ENCODE measurements around the gene HDLBP.

The HDLBP gene

DNA sequence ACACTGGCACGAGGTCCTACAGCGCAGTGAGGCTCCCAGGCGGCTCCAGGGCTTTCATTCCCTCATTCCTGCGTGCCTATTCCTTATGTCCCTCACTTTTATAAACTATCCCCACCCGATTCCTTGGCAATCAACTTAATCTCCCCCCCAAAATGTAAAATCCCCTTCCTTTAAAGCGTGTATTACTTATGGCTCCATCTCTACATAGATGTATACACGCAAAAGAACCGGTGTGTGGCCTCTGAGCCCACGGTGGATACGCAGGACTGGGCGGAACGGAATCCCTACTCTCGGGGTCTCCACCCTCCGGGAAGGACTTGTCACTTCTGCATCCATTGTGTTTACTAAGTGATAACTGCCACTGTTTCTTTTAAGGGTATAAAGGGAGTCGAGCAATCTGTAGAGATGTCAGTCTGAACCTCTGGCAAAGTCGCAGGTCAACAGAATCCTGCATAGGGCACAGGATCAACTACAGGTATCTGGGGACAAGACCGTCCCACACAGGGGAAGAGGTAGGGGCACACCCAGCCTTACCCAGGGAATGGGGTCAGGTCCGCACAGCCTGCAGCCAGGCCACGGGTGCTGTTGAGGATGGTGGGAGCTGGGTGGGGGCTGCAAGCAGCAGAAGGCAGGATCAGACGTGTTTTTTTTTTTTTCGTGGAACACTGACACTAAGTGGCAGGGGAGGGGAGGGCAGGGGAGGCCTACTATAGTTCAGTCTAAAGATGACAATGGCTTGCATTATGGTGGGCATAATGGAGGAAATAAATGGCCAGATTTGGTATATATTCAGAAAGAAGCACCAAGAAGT is 42.1 kb downstream of the HDLBP start:
- no peak for DNase-seq (ENCODE audit: low spot score)

DNA sequence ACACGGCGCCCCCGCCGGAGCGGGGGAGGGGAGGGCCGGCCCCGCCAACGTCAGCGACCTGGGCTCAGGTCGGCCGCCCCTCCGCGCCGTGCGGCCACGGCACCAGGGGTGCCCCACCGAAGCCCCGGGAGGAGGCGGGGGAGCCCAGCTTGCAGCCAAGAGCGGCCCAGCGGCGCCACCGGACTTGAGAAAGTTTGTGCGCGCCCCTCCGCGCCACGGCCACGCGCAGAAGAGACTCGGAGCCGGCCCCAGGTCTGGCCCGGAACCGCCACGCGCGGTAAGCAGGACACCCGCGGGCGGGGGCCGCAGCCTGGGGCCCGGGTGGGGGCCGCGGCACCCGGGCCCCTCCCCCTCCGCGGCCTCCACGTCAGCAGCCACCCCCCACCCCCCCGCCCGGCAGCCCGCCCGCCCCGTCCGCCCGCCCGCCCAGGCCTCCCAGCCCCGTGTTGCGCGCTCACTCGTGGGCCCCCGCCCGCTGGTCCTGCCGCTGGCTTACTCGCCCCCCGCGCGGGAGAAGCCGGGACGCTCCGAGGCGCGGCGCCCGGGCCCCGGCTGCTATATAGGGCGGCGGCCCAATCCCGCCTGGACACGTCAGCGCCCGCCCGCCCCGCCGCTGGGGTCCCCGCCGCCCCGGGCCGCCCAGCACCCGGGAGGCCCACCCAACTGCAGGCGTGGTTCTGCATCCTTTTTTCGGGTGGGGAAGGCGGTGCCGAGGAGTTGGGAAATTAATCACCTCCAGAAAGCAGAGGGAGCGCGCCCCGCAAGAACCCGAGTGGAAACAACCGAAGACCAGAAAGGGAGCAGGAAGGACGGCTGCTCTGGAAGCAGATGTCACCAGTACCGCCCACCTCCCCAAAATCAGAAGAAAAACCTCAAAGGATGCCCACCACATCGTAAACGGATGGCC is 42.9 kb downstream of the HDLBP start:
- peak; percentile 90 for DNase-seq (ENCODE audit: low spot score)

DNA sequence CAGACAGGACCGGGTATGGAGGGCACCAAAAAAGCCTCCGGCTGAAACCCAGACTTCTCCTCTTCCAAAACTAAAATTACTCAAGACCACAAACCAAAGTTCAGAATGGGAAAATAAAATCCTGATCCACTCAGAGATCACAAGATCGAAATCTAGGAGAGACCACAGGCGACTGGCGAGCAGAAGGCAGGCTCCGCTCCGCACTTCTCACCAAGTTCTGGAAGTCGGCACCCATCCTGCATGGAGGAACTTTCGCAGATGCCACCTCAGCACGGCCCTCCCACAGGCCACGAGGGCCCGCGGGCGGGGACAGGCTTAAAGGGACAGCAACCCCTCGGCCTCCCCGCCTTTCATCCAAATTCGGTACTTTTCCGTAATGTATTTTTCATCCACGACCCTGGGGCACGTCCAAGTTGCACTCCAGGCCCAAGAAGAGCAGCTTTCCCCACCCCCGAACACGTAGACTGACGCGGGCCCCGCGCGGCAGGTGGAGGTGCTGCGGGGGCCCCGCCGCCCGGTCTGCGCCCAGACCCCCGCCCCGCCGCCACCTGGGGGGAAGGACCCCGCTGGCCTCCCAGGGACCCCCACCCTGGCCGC is 43.7 kb downstream of the HDLBP start:
- DNase-seq (ENCODE audit: low spot score): peak; percentile 87

DNA sequence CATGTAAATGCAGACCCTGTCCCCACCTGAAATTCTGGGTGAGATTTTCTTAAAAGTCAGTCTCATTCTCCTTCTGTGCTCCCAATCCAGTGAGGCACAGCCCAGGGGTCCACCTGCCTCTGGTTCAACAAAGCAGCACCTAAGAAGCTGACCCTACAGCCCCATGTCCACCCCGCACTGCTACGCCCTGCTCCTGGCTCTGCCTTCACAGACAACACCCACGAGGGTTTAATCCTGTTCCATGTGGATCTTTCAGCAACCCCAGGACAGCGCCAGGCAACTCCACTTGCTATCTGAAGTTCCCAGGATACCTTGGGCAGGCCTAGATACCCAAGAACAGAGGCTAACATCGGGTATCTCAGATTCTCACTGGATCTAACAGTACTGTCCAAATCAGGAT is 44.9 kb downstream of the HDLBP start:
- DNase-seq (ENCODE audit: low spot score): no peak

DNA sequence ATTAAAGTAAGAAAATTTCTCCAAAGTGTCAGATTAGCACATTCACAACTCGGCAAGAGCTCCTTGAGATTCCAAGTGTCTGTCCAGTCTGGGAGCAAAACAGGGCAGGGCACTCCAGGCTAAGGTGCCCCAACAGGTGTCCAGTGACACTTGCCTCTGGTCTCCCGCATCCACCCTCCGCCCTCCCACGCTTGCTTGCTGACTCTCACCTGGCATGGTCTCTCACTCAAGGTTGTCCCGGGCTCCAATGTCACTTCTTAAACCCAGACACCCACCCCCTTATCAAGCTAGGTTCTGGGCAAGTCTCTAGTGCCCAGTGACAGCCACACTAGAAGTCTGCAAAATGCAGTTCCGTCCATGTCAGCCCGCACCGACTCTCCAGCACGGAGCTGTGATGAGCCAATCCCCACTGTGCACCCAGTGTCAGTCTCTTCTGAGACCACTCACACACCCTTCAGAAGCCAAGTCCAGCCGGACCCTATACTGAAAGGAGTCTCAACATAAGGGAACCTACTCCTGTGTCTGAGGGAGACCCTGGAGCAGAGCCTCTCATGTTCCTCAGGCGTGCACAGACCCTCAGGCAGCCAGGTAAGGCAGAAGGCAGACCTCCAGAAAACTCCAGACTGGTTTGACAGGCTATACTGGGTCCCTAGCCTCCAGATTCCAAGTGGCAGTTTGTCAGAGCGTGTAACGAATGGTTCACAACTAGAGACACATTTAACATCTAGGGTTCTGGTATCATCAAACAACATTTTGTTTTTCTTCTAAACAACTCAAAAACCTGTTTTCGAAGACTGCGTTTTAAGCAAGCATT is 45.6 kb downstream of the HDLBP start:
- no peak for DNase-seq (ENCODE audit: low spot score)

DNA sequence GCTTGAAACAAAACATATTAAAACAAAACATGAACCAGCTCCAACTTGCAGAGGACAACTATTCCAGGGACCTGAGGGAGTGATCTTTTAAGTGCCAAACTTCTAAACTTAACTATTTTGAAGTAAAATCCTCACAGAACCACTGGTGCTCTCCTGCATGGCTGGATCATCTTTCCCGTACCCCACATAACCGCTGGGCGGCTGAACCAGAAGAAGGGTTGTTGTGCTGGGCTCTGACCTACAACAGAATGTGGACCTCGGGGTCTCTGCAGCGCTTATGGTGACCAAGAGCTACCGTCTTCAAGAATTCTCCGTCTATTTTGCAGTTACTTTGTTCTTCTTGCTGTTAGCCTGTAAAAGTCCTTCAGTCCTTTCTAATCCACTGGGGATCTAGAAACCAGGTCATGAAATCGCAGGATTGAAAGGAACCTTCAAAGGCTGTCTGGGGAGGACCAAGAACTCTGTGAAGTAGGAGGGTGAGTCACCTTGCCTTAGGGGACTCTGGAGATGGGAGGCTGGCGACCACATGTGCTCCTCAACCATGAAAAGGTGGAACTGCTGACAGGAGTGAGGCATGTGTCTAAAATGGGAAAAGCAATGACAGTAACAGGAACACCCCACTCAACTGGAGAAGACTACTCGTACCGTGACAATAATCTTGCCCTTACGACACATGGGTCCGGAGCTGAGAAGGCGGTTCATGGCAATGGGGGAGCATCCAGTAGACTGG is 46.6 kb downstream of the HDLBP start:
- no peak for DNase-seq (ENCODE audit: low spot score)

DNA sequence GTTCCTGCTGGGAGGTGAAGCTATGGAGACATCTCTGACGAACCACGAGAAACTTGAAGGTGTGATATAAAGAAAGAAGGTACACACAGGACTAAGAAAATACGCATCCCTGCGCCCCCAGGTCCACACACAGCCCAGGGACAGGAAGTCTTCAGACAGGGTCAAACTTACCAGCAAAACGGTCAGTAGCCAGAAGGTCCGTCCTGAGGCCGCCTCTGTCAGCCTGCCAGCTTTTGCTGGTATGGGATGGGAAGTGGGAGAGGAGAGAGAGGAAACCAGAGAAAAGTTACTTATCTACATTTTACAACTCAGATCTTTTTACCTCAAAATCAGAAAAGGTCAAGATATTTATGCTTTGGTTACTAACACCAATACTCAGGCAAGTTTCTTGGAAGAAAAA is 47.2 kb downstream of the HDLBP start:
- DNase-seq (ENCODE audit: low spot score): no peak

DNA sequence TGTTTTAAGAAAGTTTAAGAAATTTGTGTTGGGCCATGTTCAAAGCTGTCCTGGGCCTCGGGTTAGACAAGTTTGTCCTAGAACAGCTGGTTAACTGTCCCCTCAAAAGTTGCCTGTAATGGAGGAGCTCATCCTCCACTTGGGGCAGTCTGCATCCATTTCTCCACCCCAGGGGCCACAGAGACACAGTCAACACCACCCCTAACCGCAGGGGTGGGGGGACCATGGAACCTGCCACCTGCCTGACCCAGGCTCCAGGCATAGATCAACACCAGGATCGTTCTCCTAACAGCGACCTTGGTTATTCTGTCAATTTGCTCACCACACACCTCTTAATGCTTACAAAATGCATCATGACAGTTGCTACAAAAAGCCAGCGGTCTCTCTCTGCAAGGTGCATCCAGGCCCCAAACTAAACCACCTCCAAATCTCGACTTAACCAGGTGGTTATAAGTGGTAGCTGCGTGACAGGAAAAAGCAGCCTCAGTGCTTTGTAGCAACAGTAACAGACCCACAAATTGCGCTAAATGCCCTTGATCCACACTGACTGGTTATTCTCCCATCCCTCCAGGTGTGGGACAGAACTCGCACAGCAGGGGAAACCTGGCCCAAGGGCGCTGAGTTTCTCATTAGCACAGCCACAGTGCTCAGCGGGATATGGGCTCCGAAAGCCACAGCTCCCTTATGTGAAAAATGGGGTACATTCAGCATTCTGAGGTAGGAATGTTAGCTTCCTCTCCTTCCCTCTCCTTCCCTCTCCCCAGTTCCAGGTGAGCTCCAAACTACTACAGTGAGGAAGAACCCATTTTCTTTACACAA is 48.0 kb downstream of the HDLBP start:
- DNase-seq (ENCODE audit: low spot score): no peak

DNA sequence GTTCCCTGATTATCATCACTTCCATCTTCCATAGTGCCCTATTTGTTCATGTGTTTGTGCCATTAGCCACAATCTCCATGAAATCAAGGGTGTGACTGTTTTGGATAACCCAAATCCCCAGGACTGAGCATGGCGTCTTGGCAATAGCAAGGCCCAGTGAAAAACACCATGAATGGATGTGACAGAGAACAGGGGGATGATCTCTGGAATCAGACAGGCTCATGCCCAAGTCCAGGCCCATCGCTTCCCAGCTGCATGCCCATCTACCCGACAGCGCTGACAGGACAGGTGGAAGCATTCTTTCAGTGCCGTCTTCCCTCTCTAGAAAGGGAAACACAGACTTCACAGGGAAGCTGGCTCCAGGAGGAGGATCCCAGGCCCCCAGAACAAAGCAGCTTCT is 50.0 kb downstream of the HDLBP start:
- no peak for DNase-seq (ENCODE audit: low spot score)

DNA sequence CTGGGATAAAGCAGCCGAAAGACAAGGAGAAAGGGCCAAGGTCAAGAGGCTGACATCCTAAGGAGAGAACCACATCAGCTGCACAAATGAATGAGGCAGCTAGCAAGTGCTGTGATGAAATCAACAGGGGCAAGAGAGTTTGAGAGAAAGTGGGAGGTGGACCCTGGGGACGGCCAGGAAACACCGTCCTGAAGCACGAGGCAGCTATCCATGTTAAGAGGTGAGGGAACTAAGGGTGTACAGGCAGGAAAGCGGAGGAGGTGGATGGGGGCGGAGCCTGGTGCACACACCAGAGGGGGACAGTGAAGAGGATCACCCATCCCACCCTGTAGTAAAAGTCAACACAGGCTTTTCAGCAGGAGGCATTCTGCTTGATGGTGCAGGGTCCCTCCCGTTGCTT is 52.4 kb downstream of the HDLBP start:
- no peak for DNase-seq (ENCODE audit: low spot score)

DNA sequence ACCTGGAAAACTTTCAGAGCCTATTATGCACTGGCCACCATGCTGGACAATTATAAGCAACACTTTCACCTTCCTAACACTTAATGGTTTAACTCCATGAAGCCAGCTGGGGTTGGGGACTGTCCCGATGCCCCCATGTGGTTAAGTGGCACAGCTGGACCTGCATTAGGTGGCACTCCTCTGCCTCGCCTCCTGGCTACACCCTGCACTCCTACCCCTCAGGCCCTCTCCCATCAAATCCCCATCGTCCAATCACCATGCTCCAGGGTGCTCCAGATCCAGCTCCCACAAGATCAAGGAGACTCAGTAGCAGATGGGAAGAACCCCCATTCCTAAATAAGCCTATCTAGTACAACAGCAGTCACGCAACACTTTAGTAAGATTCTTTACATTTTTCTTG is 53.8 kb downstream of the HDLBP start:
- DNase-seq (ENCODE audit: low spot score): no peak

DNA sequence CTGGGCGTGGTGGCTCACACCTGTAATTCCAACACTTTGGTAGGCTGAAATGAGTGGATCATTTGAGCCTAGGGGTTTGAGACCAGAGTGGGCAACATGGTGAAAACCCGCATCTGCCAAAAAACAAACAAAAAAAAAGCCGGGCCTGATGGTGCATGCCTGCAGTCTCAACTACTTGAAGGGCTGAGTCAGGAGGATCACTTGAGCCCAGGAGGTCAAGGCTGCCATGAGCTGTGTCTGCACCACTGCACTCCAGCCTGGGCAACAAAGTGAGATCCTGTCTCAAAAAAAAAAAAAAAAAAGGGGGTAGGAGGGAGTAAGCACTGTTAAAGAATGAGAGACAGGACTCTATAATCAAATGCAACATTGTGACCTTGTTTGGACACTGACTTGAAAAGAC is 54.6 kb downstream of the HDLBP start:
- DNase-seq (ENCODE audit: low spot score): no peak

DNA sequence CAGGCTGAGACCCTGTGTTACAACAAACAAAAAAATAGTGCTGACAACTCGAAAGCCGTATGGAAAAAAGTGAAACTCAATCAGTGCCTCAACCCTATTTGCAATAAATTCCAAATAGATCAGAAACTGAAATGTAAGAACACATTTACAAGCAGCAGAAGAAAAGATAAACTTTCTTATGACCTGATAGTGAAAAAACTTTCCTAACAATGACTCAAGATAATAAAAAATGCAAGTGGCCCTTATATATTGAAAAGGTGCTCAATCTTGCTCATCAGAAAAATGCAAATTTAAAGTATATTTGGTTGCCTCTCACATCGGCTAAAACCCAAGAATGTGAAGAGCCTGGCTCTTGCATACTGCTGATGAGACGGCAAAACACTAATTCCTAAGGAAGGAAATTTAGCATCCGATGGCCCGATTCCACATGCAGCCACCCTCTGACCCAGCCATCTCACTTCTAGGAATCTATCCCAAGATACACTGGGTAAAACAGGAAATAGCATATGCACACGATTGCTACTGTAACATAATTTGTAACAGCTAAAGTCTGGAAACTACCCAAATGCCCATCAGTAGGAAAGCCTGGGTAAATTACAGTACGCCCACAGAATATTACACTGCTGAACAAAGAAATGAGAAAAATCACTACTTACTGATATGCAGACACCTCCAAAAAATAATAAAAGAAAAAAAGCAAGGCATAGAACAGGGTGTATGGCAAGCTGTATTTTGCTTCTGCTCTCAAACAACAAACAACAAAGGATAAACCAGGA is 56.8 kb downstream of the HDLBP start:
- DNase-seq (ENCODE audit: low spot score): no peak

DNA sequence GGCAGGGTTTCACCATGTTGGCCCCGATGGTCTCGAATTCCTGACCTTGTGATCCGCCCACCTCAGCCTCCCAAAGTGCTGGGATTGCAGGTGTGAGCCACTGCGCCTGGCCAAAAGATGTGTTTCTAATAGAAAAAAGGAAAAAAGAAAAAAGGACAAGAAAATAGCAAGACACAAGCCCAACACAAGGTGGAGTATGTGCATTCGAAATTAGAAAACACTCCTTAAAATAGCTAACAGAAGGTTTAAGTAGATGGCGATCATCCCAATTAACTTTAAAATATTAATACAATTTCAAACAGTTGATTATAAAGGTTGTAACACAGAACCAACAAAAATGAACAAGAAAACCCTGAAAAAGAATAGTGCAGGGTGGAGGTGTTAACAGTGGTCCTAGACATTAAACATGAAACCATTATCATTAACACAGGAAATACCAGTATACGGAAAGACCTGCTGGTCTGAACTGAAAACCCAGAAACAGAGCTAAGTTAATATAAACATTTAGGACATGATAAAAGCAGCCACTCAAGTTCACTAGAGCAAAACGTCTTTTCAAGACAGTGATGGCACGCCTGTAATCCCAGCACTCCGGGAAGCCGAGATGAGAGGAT is 57.9 kb downstream of the HDLBP start:
- no peak for DNase-seq (ENCODE audit: low spot score)

DNA sequence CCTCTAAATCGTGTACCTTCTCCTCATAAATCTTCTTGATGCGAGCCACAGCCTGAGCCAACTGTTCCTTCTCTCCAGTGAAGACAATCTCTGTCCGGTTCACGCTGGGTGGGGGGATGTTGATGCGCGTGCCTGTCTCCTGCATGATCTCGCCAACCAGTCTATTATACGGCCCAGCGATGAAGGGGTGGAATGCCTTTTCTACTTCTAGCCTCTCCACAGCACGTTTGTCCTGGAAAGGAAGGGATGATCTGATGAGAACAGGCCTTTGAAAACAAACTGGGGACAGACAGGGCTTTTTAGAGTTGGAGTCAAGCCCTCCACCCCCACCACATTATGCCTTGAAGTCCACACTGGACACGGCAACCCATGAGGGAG is 59.3 kb downstream of the HDLBP start:
- DNase-seq (ENCODE audit: low spot score): no peak

DNA sequence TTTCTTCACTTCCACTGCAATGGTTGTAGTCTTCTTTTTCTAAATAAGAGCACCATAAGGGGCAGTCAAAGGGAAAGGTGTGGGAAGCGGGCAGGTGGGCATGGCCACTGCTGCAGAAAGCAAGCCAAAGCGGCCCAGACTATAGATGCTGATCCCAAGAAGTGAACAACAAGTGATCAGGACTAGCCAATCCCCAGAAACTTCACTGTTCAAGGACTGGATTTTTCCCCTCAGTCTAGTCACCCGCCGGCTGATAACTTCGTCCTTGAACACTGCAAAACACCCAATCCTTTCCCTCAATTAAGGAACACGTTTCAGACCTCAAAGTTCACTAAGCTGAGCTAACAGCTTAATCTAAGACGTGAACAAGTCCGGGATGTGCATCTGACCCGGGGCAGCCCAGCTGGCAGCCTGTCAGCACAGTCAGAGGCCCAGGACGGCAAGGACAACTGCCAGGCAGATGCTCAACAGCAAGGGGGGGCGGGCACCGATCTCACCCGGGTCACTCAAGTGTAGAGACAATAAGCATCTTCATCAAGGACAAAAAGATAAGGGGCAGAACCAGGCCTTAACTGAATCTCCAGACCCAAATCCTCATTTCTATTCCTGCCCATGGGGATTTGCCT is 59.8 kb downstream of the HDLBP start:
- DNase-seq (ENCODE audit: low spot score): no peak

DNA sequence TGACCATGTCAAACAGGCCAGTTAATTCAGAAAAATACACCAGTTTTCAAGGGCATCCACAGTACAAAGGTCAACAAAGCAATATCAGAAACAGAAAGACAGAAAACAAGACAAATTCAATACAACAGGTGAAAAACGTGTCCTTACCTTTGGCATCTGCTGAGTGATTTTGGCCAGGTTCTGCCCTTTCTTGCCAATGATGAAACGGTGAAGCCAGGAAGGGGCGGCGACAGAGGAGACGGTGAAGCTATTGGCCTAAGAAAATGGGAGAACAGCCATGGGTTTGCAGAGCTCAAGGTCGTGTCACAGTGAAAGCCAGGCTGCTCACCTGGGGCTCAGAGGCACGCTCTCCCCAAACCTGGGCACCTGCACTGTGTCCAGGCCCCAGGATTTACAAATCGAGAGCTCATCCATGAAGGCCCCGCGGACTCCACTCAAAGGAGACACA is 60.5 kb downstream of the HDLBP start:
- no peak for DNase-seq (ENCODE audit: low spot score)

DNA sequence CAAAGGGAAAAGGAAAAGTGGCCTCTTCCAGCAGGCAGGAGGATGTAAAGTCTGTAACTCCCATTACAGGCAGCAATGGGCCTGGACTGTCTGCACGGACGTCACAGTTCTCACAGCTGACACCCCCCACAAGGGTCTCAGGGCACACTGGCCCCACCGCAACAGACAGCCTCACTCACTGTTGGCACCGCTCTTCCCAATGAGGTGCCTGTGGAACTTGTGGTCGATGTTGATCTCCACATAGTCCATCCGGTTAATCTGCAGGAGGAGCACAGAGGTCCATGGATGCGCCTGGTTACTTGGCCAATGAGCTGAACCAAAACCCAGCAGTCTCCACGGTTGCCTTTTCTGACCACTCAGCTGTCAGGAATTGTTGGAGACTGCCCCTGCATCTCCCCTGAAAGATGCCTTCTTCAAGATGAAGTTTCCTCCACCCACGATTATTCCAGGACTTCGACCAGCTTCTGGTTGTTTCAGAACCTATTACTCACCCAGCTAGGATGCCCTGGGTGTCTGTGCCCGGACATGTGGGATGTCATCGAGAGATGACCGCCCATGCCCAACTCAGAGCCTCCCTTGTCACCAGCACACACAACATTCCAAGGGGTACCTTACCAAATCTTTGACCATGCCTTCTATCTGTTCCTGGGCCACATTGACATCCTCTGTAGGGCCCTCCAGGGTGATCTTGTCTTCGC is 62.5 kb downstream of the HDLBP start:
- DNase-seq (ENCODE audit: low spot score): no peak

All from AG08396 (cell line).